ENCODE results near the gene ZNF683. TPM values are rescaled to one million over a fixed set of nuclear protein-coding genes. Genes with fewer than 3 reads are reported as not detected.

Gene ZNF683
- total and polyA plus RNA-seq, 2 donors, result 0.19 TPM; not detected in 1

DNA sequence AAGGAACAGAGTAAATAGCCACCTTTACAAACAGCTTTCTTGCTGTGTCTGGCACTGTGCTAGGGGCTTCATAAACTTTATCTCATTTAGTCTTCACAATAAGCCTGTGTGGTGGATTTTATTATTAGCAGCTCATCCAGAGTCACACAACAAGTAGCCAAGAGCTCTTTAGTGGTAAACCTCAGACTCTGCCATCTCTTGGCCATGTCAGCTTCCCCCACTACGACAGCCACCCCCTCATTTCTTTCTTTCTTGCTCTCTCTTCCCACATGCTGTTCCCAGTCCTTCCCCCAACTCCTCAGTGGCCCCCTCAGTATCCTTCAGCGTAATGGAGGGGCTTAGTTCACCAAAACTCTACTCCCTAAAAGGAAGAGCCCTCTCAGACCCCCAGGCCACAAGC lies 1.2 kb upstream of the ZNF683 start:
- no peak overlapping the region for H3K4me3 ChIP-seq (ENCODE audit: low read depth, low read length)
- H3K36me3 ChIP-seq (ENCODE audit: insufficient read depth), result no peaks in the 10 kb centered on the region
- no peaks in the 10 kb centered on the region for H3K4me1 ChIP-seq (ENCODE audit: insufficient read depth)
- no peak for DNase-seq (ENCODE audit: extremely low spot score)
- WGBS, result 27% methylated on average over 2 of the region's 2 CpGs
- no peak overlapping the region for H3K27ac ChIP-seq (ENCODE audit: low read depth)

- DNase-seq (ENCODE audit: extremely low spot score), result no peak
- H3K4me3 ChIP-seq (ENCODE audit: low read depth, low read length), result no peak overlapping the region
- no peaks in the 10 kb centered on the region for H3K36me3 ChIP-seq (ENCODE audit: insufficient read depth)
- no peaks in the 10 kb centered on the region for H3K4me1 ChIP-seq (ENCODE audit: insufficient read depth)
- whole genome bisulfite sequencing, result 68% methylated on average over 4 of the region's 4 CpGs
- H3K27ac ChIP-seq (ENCODE audit: low read depth), result no peak overlapping the region
Observed at GRCh38 chr1:26373281-26373680, 731 bp upstream of the ZNF683 start.

GRCh38 chr1:26372039-26372438 lies 511 bp downstream of the ZNF683 start:
- 88% methylated on average over 5 of the region's 5 CpGs for WGBS
- Histone ChIP-seq H3K4me3 (ENCODE audit: low read depth, low read length) (no peak overlapping the region), H3K27ac (ENCODE audit: low read depth) (no peak overlapping the region), H3K4me1 (ENCODE audit: insufficient read depth) (no peaks in the 10 kb centered on the region), H3K36me3 (ENCODE audit: insufficient read depth) (no peaks in the 10 kb centered on the region)
- no peak for DNase-seq (ENCODE audit: extremely low spot score)

DNA sequence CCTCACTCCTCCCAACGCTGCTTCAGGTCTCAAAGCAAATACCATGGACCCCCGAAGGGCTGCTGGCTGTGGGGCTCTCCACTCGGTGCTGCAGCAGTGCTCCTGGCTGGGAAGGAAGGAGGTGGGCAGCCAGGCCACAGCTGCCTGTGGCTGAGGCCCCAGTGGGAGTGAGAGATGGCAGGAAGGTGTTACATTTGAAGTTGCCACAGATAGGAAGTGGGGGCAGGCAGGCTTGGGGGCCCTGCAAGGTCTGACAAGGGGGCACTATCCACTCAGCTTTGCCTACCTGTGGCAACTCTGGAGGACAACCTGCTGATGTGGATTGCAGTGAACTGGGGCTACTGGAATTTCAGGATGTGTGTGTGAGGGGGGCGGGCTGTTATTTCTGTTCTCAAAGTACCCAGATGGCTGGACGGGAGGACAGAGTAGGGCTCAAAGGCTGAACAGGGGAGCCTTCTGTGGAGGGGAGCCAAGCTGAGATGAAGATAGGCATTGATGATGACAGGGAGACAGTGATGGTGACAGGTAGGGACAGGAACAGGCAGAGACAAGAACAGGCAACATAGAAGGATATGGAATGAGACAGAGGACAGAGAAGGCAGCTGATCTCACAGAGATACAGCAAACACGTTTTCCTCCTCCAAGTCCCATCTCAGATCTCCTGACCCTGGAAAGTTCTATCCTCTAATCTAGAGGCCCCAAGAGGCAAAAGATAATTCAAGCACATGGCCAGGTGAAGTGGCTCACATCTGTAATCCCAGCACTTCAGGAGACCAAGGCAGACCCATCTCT lies 1.8 kb downstream of the ZNF683 start:
- Histone ChIP-seq H3K36me3 (ENCODE audit: insufficient read depth) (no peaks in the 10 kb centered on the region), H3K27ac (ENCODE audit: low read depth) (no peak overlapping the region), H3K4me1 (ENCODE audit: insufficient read depth) (no peaks in the 10 kb centered on the region), H3K4me3 (ENCODE audit: low read depth, low read length) (no peak overlapping the region)
- WGBS, result 58% methylated on average over 6 of the region's 6 CpGs
- DNase-seq (ENCODE audit: extremely low spot score), result no peak

DNA sequence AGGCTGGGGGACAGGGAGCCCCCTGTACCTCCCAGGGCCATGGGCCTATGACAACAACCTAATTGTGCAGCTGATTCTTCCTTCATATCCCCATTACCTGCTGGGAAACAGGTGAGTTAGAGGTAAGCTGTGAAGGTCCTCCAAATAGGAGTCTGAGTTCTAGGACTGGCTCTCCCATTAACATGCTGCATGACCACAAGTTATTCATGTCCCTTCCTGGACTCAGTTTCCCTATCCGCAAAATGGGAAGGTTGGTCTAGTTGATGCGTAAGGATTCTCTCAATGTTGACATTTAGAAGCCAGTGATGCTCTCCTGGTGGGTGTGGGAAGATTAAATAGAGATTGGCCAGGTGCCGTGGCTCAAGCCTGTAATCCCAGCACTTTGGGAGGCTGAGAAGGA lies 4.1 kb downstream of the ZNF683 start:
- no peaks in the 10 kb centered on the region for H3K36me3 ChIP-seq (ENCODE audit: insufficient read depth)
- H3K4me1 ChIP-seq (ENCODE audit: insufficient read depth), result no peaks in the 10 kb centered on the region
- DNase-seq (ENCODE audit: extremely low spot score), result no peak
- H3K27ac ChIP-seq (ENCODE audit: low read depth), result no peak overlapping the region
- WGBS, result 93% methylated on average over 3 of the region's 3 CpGs
- no peak overlapping the region for H3K4me3 ChIP-seq (ENCODE audit: low read depth, low read length)

DNA sequence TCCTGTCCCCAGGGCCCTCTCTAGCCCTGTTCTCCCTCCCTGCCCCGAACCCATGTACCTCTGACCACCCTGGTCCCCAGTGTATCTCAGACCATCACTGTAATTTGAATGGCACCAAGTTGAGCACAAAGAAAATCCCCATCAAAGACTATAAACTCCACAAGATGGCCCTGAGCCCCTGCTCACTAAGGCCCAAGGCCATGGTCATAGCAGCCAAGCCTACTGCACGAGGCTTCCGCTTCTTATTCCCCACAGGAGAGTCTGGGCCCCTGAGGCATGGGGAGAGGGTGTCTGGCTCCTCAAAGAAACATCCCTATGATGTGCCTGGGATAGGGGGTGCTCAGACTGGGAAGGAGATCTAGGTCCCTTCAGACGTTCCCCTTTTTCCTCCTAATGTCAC lies 4.5 kb downstream of the ZNF683 start:
- Histone ChIP-seq H3K4me1 (ENCODE audit: insufficient read depth) (no peaks in the 10 kb centered on the region), H3K27ac (ENCODE audit: low read depth) (no peak overlapping the region), H3K36me3 (ENCODE audit: insufficient read depth) (no peaks in the 10 kb centered on the region), H3K4me3 (ENCODE audit: low read depth, low read length) (no peak overlapping the region)
- DNase-seq (ENCODE audit: extremely low spot score), result no peak
- 66% methylated on average over 4 of the region's 4 CpGs for WGBS

DNA sequence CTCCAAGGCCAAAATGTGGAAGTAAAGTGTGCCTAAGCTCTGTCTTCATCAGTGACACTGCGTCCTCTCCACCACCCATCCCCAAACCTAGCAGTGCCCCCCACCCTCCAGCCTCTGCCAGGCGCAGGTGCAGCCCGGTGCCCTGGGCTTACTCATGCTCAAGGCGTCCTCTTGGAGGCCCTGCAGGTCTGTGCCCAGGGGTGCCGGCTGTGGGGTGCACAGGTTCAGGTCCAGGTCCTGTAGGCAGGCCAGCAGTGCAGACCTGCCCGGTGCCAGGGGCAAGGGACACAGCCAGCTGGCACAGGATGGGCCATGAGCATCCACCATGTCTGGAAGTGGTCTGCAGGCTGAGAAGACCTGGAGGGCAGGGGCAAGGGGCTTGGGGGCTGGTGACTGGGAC lies 5.1 kb downstream of the ZNF683 start:
- 85% methylated on average over 6 of the region's 6 CpGs for WGBS

GRCh38 chr1:26364956-26365355 lies 7.6 kb downstream of the ZNF683 start:
- 44% methylated on average over 9 of the region's 9 CpGs for WGBS
- H3K4me1 ChIP-seq (ENCODE audit: insufficient read depth), result no peaks in the 10 kb centered on the region

More for the DNA sequence above, 5.1 kb downstream of the ZNF683 start:
- Histone ChIP-seq H3K27ac (ENCODE audit: low read depth) (no peak overlapping the region), H3K36me3 (ENCODE audit: insufficient read depth) (no peaks in the 10 kb centered on the region), H3K4me3 (ENCODE audit: low read depth, low read length) (no peak overlapping the region), H3K4me1 (ENCODE audit: insufficient read depth) (no peaks in the 10 kb centered on the region)
- no peak for DNase-seq (ENCODE audit: extremely low spot score)

DNA sequence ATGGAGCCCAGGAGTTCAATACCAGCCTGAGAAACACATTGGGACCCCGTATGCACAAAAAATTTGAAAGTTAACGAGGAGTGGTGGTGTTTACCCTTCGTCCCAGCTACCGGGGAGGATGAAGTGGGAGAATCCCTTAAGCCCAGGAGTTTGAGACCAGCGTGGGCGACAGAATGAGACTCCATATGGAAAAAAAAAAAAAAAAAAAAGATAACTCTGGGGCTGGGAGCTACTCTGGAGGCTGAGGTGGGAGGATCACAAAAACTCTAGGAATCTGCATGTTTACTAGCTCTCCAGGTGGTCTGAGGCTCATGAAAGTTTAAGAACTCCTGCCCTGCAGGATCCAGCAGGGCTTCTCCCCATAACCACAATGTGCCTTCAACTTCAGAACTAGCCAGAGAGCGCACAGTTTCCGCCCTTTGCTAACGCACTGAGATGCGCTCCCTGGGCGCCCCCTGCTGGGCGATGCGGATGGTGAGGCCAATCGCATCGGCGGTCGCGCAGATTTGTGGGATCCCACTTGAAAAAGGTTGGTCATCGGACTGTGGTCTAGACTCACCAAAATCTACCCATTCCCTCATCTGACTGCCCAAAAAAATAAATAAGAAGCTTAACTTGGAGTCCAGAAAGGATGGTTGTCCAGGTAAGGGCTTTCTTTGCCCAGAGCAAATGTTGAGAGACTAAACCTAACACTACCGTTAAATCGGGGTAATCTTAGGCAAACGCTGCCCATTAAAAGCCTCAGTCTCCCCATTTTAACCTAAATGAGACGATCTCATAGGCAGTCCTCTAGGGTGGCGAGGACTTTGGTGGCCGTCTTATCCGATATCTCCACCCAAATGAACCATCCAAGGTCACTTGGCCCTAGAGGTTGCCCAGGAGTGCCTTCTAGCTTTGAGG lies 8.8 kb downstream of the ZNF683 start:
- 32% methylated on average over 26 of the region's 26 CpGs for WGBS
- H3K27ac ChIP-seq (ENCODE audit: low read depth), result no peak overlapping the region
- no peak for DNase-seq (ENCODE audit: extremely low spot score)
- H3K36me3 ChIP-seq (ENCODE audit: insufficient read depth), result no peaks in the 10 kb centered on the region
- no peaks in the 10 kb centered on the region for H3K4me1 ChIP-seq (ENCODE audit: insufficient read depth)
- H3K4me3 ChIP-seq (ENCODE audit: low read depth, low read length), result no peak overlapping the region

More at GRCh38 chr1:26364956-26365355, 7.6 kb downstream of the ZNF683 start:
- Histone ChIP-seq H3K4me3 (ENCODE audit: low read depth, low read length) (no peak overlapping the region), H3K27ac (ENCODE audit: low read depth) (no peak overlapping the region), H3K36me3 (ENCODE audit: insufficient read depth) (no peaks in the 10 kb centered on the region)
- DNase-seq (ENCODE audit: extremely low spot score), result no peak

- no peaks in the 10 kb centered on the region for H3K36me3 ChIP-seq (ENCODE audit: insufficient read depth)
- 89% methylated on average over 3 of the region's 3 CpGs for WGBS
- no peak overlapping the region for H3K4me3 ChIP-seq (ENCODE audit: low read depth, low read length)
- no peak for DNase-seq (ENCODE audit: extremely low spot score)
- no peak overlapping the region for H3K27ac ChIP-seq (ENCODE audit: low read depth)
- no peaks in the 10 kb centered on the region for H3K4me1 ChIP-seq (ENCODE audit: insufficient read depth)
Observed at GRCh38 chr1:26362331-26362730, 10.2 kb downstream of the ZNF683 start.

- Histone ChIP-seq H3K27ac (ENCODE audit: low read depth) (no peak overlapping the region), H3K4me1 (ENCODE audit: insufficient read depth) (no peaks in the 10 kb centered on the region), H3K4me3 (ENCODE audit: low read depth, low read length) (no peak overlapping the region), H3K36me3 (ENCODE audit: insufficient read depth) (no peaks in the 10 kb centered on the region)
- no peak for DNase-seq (ENCODE audit: extremely low spot score)
- WGBS, result 89% methylated on average over 12 of the region's 12 CpGs
Observed at GRCh38 chr1:26361605-26362122, 10.9 kb downstream of the ZNF683 start.

- Histone ChIP-seq H3K36me3 (ENCODE audit: insufficient read depth) (no peaks in the 10 kb centered on the region), H3K4me1 (ENCODE audit: insufficient read depth) (no peaks in the 10 kb centered on the region), H3K27ac (ENCODE audit: low read depth) (no peak overlapping the region), H3K4me3 (ENCODE audit: low read depth, low read length) (peak overlapping the region; percentile 27)
- no peak for DNase-seq (ENCODE audit: extremely low spot score)
- WGBS, result 55% methylated on average over 27 of the region's 27 CpGs
Observed at GRCh38 chr1:26360807-26361604, 11.5 kb downstream of the ZNF683 start.

Data from urinary bladder (tissue), 4 donors.